HepG2 (cell line): ENCODE measurements around the gene VAMP2. TPM values are rescaled to one million over a fixed set of nuclear protein-coding genes. Genes with fewer than 3 reads are reported as not detected.

Experiments used
- CBX1 ChIP-seq: IDR thresholded peaks from one replicate; pipeline ENCODE4 v1.6.1; 2016; ENCODE audit warnings: antibody characterized with exemption, low read depth
- CCDC6 ChIP-seq: sonication (generic); formaldehyde crosslinking; IDR thresholded peaks from 2 replicates; pipeline ENCODE4 v1.8.1; 2022; ENCODE audit warnings: mild to moderate bottlenecking, missing genetic modification reagents, moderate library complexity
- CEBPG ChIP-seq: IDR thresholded peaks from 2 replicates; pipeline ENCODE4 v1.6.1; 2016
- GABPA ChIP-seq, 2 experiments: IDR thresholded peaks; 2 replicates each; pipeline ENCODE4 v1.6.1; 2011 to 2016; ENCODE audit warnings: low read depth in 2 of 2, low read length in 1 of 2, missing biosample characterization in 1 of 2, missing genetic modification characterization in 1 of 2
- HDAC1 ChIP-seq: sonication (generic); formaldehyde crosslinking; IDR thresholded peaks from 2 replicates; pipeline ENCODE4 v1.5.1; 2020; ENCODE audit warnings: mild to moderate bottlenecking, missing genetic modification reagents
- IRX3 ChIP-seq: sonication (generic); formaldehyde crosslinking; IDR thresholded peaks from 2 replicates; pipeline ENCODE4 v1.8.1; 2023; ENCODE audit warnings: mild to moderate bottlenecking, low read depth, missing genetic modification reagents, borderline replicate concordance
- NFE2L2 ChIP-seq: fragments of 150-350 bp; IDR thresholded peaks from 2 replicates; pipeline ENCODE4 v1.6.1; 2014; ENCODE audit warnings: low read length
- ZBTB20 ChIP-seq: sonication (generic); formaldehyde crosslinking; IDR thresholded peaks from 2 replicates; pipeline ENCODE4 v1.8.1; 2023; ENCODE audit warnings: missing genetic modification reagents, low read depth, mild to moderate bottlenecking, borderline replicate concordance
- ZBTB7B ChIP-seq: sonication (generic); formaldehyde crosslinking; IDR thresholded peaks from 2 replicates; pipeline ENCODE4 v1.4.0; 2020; ENCODE audit warnings: missing genetic modification reagents
- ZMAT3 ChIP-seq: sonication (generic); formaldehyde crosslinking; conservative IDR thresholded peaks from 2 replicates; pipeline ENCODE4 v1.7.0; 2021; ENCODE audit warnings: missing genetic modification reagents
- ZMYM2 ChIP-seq: sonication (generic); formaldehyde crosslinking; IDR thresholded peaks from 2 replicates; pipeline ENCODE4 v1.8.0; 2022; ENCODE audit warnings: mild to moderate bottlenecking, missing genetic modification reagents
- ZMYM4 ChIP-seq: sonication (generic); formaldehyde crosslinking; IDR thresholded peaks from 2 replicates; pipeline ENCODE4 v1.8.1; 2023; ENCODE audit warnings: mild to moderate bottlenecking, missing genetic modification reagents
- ZNF124 ChIP-seq: sonication (generic); formaldehyde crosslinking; IDR thresholded peaks from 2 replicates; pipeline ENCODE4 v1.4.0; 2020; ENCODE audit warnings: missing genetic modification reagents
- ZNF615 ChIP-seq: sonication (generic); formaldehyde crosslinking; IDR thresholded peaks from 2 replicates; pipeline ENCODE4 v1.5.0; 2020; ENCODE audit warnings: mild to moderate bottlenecking, missing genetic modification reagents, borderline replicate concordance
- polyA plus RNA-seq, 8 experiments: library from polyadenylated mRNA; depleted of rRNA in 3 of 8; stranded (reverse) in 7 of 8; unstranded in 1 of 8; fragments of >200 nt; fragmentation: Illumina TruSeq in 4 of 8; extraction: Trizol in 4 of 8; gene quantifications; 2 replicates each; pipeline versions ENCODE4 v1.2.1 to v1.2.3, GENCODE V29; 2011 to 2016; ENCODE audit warnings: low read depth in 4 of 8, missing spikeins in 1 of 8, mixed read lengths in 1 of 8; ENCODE audit not compliant: insufficient read depth in 1 of 8
- total RNA-seq, 5 experiments: library from RNA; depleted of rRNA; stranded (reverse); fragments of >200 nt; fragmentation: Illumina TruSeq; extraction: Trizol; gene quantifications; 2 replicates each; pipeline ENCODE4 v1.2.3, GENCODE V29; 2016; ENCODE audit warnings: low read depth in 1 of 5
- TF ChIP-seq, protein P1 (sequence below): IDR thresholded peaks from 2 replicates; pipeline ENCODE4 v1.6.1; 2016
- TF ChIP-seq, protein P2 (sequence below): sonication (generic); formaldehyde crosslinking; IDR thresholded peaks from 2 replicates; pipeline ENCODE4 v1.8.1; 2022; ENCODE audit warnings: low read depth, mild to moderate bottlenecking, missing genetic modification reagents
- TF ChIP-seq, protein P3 (sequence below): sonication (generic); formaldehyde crosslinking; IDR thresholded peaks from 2 replicates; pipeline ENCODE4 v1.4.0; 2020; ENCODE audit warnings: missing genetic modification reagents
- TF ChIP-seq, protein P4 (sequence below): sonication (generic); formaldehyde crosslinking; IDR thresholded peaks from 2 replicates; pipeline ENCODE4 v1.5.1; 2020; ENCODE audit warnings: mild to moderate bottlenecking, missing genetic modification reagents, moderate library complexity
- TF ChIP-seq, protein P5 (sequence below): IDR thresholded peaks from 2 replicates; pipeline ENCODE4 v1.6.1; 2012; ENCODE audit warnings: inconsistent platforms

The VAMP2 gene
- total and polyA plus RNA-seq, 2 of the 13 experiments (the other 11 are each of a cell fraction or from before 2014, with no cell fraction given): 3.9 to 17.2 TPM

DNA sequence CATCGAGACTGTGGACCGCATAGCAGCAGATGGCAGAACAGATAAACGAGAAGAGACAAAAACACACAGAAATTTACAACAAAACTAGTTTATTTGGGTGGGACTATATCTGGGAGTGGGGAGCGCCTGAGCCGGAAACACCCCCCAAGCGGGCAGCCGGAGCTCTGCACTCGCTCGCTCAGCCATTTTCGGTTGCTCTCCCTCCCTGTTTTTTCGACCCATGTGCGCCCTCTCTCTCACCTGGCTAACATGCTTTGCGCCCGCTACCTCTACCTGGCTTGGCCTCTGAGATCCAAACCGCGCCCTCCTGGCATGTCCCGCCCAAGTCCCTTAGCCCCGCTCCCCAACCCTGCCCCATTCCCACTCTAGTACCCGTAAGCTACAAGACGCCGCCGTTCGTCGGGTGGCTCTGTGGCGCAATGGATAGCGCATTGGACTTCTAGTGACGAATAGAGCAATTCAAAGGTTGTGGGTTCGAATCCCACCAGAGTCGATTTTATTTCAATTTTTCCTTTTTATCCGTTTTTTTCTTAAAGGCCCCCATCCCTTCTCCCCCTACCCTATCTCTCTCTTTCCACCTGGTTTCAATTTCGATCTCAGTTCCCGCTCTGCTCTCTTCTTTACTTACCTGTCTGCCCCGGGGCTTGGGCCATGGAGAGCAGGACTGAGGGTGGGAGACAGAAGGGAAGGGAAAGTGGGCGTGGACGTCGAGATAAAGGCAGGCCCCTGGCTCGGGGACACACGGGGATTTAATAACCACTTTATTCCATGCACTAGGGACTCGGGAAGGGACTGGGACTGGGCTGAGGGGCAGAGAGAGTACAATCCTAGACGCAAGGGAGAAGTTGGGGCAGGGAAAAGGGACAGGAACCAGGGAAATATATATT is 42.0 kb downstream of the VAMP2 start (continued):
- TF ChIP-seq, protein P1, sequence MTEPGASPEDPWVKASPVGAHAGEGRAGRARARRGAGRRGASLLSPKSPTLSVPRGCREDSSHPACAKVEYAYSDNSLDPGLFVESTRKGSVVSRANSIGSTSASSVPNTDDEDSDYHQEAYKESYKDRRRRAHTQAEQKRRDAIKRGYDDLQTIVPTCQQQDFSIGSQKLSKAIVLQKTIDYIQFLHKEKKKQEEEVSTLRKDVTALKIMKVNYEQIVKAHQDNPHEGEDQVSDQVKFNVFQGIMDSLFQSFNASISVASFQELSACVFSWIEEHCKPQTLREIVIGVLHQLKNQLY (CRISPR knock-in tag): no peak
- no peak for TF ChIP-seq ZMAT3 (CRISPR knock-in tag)
- TF ChIP-seq, protein P2, sequence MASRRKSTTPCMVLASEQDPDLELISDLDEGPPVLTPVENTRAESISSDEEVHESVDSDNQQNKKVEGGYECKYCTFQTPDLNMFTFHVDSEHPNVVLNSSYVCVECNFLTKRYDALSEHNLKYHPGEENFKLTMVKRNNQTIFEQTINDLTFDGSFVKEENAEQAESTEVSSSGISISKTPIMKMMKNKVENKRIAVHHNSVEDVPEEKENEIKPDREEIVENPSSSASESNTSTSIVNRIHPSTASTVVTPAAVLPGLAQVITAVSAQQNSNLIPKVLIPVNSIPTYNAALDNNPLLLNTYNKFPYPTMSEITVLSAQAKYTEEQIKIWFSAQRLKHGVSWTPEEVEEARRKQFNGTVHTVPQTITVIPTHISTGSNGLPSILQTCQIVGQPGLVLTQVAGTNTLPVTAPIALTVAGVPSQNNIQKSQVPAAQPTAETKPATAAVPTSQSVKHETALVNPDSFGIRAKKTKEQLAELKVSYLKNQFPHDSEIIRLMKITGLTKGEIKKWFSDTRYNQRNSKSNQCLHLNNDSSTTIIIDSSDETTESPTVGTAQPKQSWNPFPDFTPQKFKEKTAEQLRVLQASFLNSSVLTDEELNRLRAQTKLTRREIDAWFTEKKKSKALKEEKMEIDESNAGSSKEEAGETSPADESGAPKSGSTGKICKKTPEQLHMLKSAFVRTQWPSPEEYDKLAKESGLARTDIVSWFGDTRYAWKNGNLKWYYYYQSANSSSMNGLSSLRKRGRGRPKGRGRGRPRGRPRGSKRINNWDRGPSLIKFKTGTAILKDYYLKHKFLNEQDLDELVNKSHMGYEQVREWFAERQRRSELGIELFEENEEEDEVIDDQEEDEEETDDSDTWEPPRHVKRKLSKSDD: peak; percentile 56; the same call in 1 of the 2 replicates
- TF ChIP-seq ZBTB7B: 0 out of 2 replicates have a peak, but pooled peaks have one; percentile 46
- TF ChIP-seq, protein P3, sequence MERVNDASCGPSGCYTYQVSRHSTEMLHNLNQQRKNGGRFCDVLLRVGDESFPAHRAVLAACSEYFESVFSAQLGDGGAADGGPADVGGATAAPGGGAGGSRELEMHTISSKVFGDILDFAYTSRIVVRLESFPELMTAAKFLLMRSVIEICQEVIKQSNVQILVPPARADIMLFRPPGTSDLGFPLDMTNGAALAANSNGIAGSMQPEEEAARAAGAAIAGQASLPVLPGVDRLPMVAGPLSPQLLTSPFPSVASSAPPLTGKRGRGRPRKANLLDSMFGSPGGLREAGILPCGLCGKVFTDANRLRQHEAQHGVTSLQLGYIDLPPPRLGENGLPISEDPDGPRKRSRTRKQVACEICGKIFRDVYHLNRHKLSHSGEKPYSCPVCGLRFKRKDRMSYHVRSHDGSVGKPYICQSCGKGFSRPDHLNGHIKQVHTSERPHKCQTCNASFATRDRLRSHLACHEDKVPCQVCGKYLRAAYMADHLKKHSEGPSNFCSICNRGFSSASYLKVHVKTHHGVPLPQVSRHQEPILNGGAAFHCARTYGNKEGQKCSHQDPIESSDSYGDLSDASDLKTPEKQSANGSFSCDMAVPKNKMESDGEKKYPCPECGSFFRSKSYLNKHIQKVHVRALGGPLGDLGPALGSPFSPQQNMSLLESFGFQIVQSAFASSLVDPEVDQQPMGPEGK: peak; percentile 8; the same call in 1 of the 2 replicates
- TF ChIP-seq IRX3 (CRISPR knock-in tag): no peak
- TF ChIP-seq GABPA (IDR thresholded peaks at IDR 0.05; ENCODE audit: low read depth, low read length): no peak
- 0 out of 2 replicates have a peak, but pooled peaks have one; percentile 39 for TF ChIP-seq GABPA (CRISPR knock-in tag; IDR thresholded peaks at IDR 0.05; ENCODE audit: low read depth)
- TF ChIP-seq, protein P4, sequence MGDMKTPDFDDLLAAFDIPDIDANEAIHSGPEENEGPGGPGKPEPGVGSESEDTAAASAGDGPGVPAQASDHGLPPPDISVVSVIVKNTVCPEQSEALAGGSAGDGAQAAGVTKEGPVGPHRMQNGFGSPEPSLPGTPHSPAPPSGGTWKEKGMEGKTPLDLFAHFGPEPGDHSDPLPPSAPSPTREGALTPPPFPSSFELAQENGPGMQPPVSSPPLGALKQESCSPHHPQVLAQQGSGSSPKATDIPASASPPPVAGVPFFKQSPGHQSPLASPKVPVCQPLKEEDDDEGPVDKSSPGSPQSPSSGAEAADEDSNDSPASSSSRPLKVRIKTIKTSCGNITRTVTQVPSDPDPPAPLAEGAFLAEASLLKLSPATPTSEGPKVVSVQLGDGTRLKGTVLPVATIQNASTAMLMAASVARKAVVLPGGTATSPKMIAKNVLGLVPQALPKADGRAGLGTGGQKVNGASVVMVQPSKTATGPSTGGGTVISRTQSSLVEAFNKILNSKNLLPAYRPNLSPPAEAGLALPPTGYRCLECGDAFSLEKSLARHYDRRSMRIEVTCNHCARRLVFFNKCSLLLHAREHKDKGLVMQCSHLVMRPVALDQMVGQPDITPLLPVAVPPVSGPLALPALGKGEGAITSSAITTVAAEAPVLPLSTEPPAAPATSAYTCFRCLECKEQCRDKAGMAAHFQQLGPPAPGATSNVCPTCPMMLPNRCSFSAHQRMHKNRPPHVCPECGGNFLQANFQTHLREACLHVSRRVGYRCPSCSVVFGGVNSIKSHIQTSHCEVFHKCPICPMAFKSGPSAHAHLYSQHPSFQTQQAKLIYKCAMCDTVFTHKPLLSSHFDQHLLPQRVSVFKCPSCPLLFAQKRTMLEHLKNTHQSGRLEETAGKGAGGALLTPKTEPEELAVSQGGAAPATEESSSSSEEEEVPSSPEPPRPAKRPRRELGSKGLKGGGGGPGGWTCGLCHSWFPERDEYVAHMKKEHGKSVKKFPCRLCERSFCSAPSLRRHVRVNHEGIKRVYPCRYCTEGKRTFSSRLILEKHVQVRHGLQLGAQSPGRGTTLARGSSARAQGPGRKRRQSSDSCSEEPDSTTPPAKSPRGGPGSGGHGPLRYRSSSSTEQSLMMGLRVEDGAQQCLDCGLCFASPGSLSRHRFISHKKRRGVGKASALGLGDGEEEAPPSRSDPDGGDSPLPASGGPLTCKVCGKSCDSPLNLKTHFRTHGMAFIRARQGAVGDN: peak; percentile 64
- no peak for TF ChIP-seq NFE2L2
- peak; percentile 51; the same call in 1 of the 2 replicates for TF ChIP-seq ZNF124 (CRISPR knock-in tag)
- peak; percentile 52; the same call in 1 of the 2 replicates for TF ChIP-seq ZBTB20 (CRISPR knock-in tag)
- 0 out of 2 replicates have a peak, but pooled peaks have one; percentile 18 for TF ChIP-seq ZMYM4 (CRISPR knock-in tag)
- peak; percentile 82; the same call in 1 of the 2 replicates for TF ChIP-seq ZMYM2 (CRISPR knock-in tag)
- TF ChIP-seq CEBPG: peak; percentile 71
- no peak for TF ChIP-seq ZNF615
- peak; percentile 68 for TF ChIP-seq CBX1
- 0 out of 2 replicates have a peak, but pooled peaks have one; percentile 8 for TF ChIP-seq CCDC6 (CRISPR knock-in tag)
- TF ChIP-seq HDAC1 (CRISPR knock-in tag): peak; percentile 4; the same call in 1 of the 2 replicates
- TF ChIP-seq, protein P5, sequence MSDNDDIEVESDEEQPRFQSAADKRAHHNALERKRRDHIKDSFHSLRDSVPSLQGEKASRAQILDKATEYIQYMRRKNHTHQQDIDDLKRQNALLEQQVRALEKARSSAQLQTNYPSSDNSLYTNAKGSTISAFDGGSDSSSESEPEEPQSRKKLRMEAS: peak; percentile 36; the same call in 1 of the 2 replicates
